ENCODE results near the gene KCTD10.

Gene KCTD10

GRCh38 chr12:109458086-109458485 lies 19.0 kb downstream of the KCTD10 start:
- Histone ChIP-seq H3K9ac (ENCODE audit: low read depth, low read length) (peak overlapping the region; percentile 87), H3K27me3 (ENCODE audit: insufficient read depth, low read length) (no peaks in the 10 kb centered on the region), H3K4me1 (ENCODE audit: insufficient read depth, low read length) (peaks cover 60% of the 10 kb centered on the region), H3K36me3 (ENCODE audit: insufficient read depth, low read depth, low read length) (peaks cover 61% of the 10 kb centered on the region), H3K27ac (ENCODE audit: low read length) (peak overlapping the region; percentile 96), H3K9me3 (ENCODE audit: insufficient read depth, low read depth, low read length) (no peaks in the 10 kb centered on the region), H3K4me3 (ENCODE audit: low read length) (peak overlapping the region; percentile 52)

DNA sequence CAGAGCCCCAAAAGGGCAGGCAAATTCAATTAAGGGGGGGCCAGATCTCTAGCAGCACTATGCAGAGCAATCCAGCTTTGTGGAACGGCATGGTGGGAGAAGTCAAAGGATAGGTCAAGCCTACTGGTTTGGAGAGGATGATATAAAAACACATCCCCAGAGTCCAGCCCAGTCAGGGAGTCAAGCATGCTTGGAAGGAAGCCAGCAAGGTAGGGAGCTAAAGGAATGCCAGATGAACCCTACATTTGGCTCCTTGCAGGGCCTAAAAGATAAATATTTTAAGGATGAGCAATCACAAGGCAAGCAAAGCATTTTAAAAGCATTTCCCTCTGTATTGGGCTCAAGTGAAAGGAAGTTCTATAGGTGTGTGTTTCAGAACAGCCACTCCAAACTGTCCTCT lies 21.4 kb downstream of the KCTD10 start:
- no peaks in the 10 kb centered on the region for H3K9me3 ChIP-seq (ENCODE audit: insufficient read depth, low read depth, low read length)
- peaks cover 84% of the 10 kb centered on the region for H3K36me3 ChIP-seq (ENCODE audit: insufficient read depth, low read depth, low read length)
- no peak overlapping the region for H3K9ac ChIP-seq (ENCODE audit: low read depth, low read length)
- H3K4me1 ChIP-seq (ENCODE audit: insufficient read depth, low read length), result peaks cover 36% of the 10 kb centered on the region
- no peak overlapping the region for H3K4me3 ChIP-seq (ENCODE audit: low read length)
- no peaks in the 10 kb centered on the region for H3K27me3 ChIP-seq (ENCODE audit: insufficient read depth, low read length)
- H3K27ac ChIP-seq (ENCODE audit: low read length), result no peak overlapping the region

DNA sequence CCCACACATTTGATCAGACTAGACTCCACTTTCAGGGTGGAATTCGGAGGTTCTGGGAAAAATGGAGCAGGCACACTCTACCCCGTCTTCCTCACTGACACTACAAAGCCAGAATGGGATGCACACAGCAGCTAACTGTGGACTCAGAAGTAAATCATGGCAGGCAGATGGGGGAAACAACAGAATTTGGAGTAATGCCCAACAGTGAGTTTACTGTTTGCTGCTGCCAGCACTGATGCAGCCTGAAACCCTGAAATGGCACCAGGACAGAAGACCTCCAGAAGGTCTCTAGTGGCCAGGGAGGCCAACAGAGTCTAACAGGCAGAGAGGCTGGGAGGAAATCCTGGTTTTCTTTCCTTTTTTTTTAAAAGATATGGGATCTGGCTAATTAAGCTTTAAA lies 24.6 kb downstream of the KCTD10 start:
- Histone ChIP-seq H3K27ac (ENCODE audit: low read length) (no peak overlapping the region), H3K9ac (ENCODE audit: low read depth, low read length) (no peak overlapping the region), H3K4me1 (ENCODE audit: insufficient read depth, low read length) (peaks cover 6% of the 10 kb centered on the region; the same call in 1 of the 2 replicates), H3K4me3 (ENCODE audit: low read length) (no peak overlapping the region), H3K27me3 (ENCODE audit: insufficient read depth, low read length) (no peaks in the 10 kb centered on the region), H3K36me3 (ENCODE audit: insufficient read depth, low read depth, low read length) (peaks cover 99% of the 10 kb centered on the region), H3K9me3 (ENCODE audit: insufficient read depth, low read depth, low read length) (no peaks in the 10 kb centered on the region)

DNA sequence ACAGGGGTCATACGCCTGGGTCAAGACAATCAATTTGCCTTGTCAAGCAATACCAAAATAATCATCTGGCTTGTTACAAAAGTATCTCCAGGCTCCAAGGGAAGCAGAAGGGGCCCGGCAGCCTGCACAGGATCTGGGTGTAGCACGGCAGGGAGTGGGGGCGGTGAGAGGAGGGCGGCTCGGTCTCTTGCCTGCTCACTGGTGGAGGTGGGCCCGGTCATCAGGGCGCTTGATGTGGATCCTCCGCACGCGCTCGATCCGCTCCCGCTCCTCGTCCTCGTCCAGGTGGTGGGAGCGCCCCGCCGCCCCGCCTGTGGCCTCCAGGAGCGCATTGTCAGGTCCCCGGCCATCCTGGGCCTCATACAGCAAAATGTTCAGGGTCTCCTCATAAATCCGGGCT lies 25.7 kb downstream of the KCTD10 start:
- peaks cover 98% of the 10 kb centered on the region for H3K36me3 ChIP-seq (ENCODE audit: insufficient read depth, low read depth, low read length)

DNA sequence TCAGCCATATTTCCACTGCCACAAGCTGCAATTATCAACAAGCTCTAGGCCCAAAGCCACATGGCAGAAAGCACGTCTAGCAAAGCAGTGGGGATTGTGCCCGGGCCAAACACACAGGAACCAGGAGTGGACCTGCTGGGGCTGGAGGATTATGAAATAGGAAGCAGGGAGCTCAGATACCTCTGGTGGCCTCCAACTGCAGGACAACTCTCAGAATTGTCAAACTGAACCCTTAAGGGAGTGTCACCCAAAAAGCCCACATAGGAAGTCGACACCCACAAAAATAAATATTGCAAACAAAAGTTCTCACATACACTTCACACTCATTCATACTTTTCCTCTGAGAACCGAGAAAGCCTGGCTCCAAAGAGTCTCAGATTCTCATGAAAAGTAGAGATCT lies 26.1 kb downstream of the KCTD10 start:
- Histone ChIP-seq H3K4me3 (ENCODE audit: low read length) (no peak overlapping the region), H3K27me3 (ENCODE audit: insufficient read depth, low read length) (no peaks in the 10 kb centered on the region)

More for the DNA sequence above, 25.7 kb downstream of the KCTD10 start:
- H3K4me3 ChIP-seq (ENCODE audit: low read length), result no peak overlapping the region
- no peaks in the 10 kb centered on the region for H3K27me3 ChIP-seq (ENCODE audit: insufficient read depth, low read length)
- no peak overlapping the region for H3K27ac ChIP-seq (ENCODE audit: low read length)
- H3K9me3 ChIP-seq (ENCODE audit: insufficient read depth, low read depth, low read length), result no peaks in the 10 kb centered on the region
- H3K9ac ChIP-seq (ENCODE audit: low read depth, low read length), result no peak overlapping the region
- H3K4me1 ChIP-seq (ENCODE audit: insufficient read depth, low read length), result no peaks in the 10 kb centered on the region

GRCh38 chr12:109449845-109450532 lies 27.1 kb downstream of the KCTD10 start:
- Histone ChIP-seq H3K4me1 (ENCODE audit: insufficient read depth, low read length) (no peaks in the 10 kb centered on the region), H3K36me3 (ENCODE audit: insufficient read depth, low read depth, low read length) (peaks cover 96% of the 10 kb centered on the region), H3K9ac (ENCODE audit: low read depth, low read length) (no peak overlapping the region), H3K4me3 (ENCODE audit: low read length) (no peak overlapping the region), H3K27me3 (ENCODE audit: insufficient read depth, low read length) (no peaks in the 10 kb centered on the region), H3K9me3 (ENCODE audit: insufficient read depth, low read depth, low read length) (no peaks in the 10 kb centered on the region), H3K27ac (ENCODE audit: low read length) (no peak overlapping the region)

More for the DNA sequence above, 26.1 kb downstream of the KCTD10 start:
- Histone ChIP-seq H3K9me3 (ENCODE audit: insufficient read depth, low read depth, low read length) (no peaks in the 10 kb centered on the region), H3K9ac (ENCODE audit: low read depth, low read length) (no peak overlapping the region), H3K4me1 (ENCODE audit: insufficient read depth, low read length) (no peaks in the 10 kb centered on the region), H3K27ac (ENCODE audit: low read length) (no peak overlapping the region), H3K36me3 (ENCODE audit: insufficient read depth, low read depth, low read length) (peaks cover 98% of the 10 kb centered on the region)

DNA sequence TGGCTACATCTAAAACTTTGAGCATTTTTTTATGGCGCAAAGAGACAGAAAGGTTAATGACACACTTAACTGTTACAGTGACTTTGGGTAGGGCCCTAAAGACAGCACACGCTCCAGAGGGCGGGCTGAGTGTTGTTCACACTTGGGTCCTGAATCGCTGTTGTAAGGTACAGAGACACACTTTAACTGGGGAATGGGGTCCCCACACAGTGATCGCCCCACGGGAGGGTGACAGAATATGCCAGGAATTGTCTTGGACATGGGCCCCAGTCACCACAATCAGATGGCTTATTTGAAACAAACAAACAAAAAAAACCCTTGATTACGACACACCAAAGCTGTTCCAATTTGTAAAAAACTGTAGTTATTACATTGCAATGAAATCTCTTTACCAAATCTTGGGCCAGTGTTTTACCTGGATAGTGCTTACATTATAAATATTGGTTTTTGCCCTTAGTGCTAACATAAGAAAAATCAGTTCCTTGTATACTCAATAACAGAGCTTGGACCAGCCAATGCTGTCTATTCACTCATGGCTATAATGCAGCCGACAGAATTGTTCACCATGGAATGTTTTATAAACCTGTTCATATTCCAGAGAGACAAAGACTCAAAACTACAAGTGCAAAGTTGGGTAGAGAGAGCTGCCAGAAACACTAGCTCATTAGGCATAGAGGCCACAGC lies 28.3 kb downstream of the KCTD10 start:
- no peaks in the 10 kb centered on the region for H3K4me1 ChIP-seq (ENCODE audit: insufficient read depth, low read length)
- no peak overlapping the region for H3K27ac ChIP-seq (ENCODE audit: low read length)
- no peaks in the 10 kb centered on the region for H3K27me3 ChIP-seq (ENCODE audit: insufficient read depth, low read length)
- H3K4me3 ChIP-seq (ENCODE audit: low read length), result no peak overlapping the region
- H3K36me3 ChIP-seq (ENCODE audit: insufficient read depth, low read depth, low read length), result peaks cover 87% of the 10 kb centered on the region
- no peaks in the 10 kb centered on the region for H3K9me3 ChIP-seq (ENCODE audit: insufficient read depth, low read depth, low read length)
- H3K9ac ChIP-seq (ENCODE audit: low read depth, low read length), result no peak overlapping the region

DNA sequence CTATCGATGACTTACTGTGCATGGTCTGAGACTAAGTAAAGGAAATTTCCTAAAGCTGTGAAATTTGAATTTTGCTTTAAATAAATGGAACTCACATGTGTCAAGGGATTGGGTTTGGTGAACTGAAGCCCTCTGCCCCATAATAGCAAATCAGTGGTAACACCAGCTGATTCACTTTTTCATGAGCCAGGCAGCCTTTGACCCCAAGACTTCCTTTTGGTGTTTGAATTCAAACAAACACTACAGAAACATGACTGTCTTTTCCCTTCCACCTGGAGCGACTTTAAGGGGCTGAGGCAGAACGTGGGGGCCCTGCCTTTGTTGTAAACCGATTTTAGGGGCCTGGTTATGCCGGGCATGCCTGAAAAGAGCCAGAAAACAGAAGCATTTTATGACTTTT lies 28.8 kb downstream of the KCTD10 start:
- Histone ChIP-seq H3K9me3 (ENCODE audit: insufficient read depth, low read depth, low read length) (no peaks in the 10 kb centered on the region), H3K27ac (ENCODE audit: low read length) (no peak overlapping the region), H3K27me3 (ENCODE audit: insufficient read depth, low read length) (no peaks in the 10 kb centered on the region), H3K9ac (ENCODE audit: low read depth, low read length) (no peak overlapping the region), H3K36me3 (ENCODE audit: insufficient read depth, low read depth, low read length) (peaks cover 81% of the 10 kb centered on the region), H3K4me1 (ENCODE audit: insufficient read depth, low read length) (no peaks in the 10 kb centered on the region), H3K4me3 (ENCODE audit: low read length) (no peak overlapping the region)

DNA sequence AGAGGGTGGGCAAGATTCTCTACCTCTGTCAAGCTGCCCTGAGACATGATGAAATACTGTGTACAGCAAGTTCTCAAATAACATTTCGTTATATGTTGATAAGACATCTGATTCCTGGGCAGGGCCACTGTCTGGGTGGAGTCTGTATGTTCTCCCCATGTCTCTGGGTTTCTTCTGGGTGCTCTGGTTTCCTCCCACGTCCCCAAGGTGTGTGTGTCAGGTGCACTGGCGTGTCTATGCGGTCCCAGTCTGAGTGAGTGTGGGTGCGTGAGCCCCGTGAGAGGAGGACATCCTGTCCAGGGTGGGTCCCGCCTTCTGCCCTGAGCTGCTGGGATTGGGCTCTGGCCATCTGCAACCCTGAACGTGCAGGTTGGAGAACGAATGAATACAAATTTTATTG lies 29.6 kb downstream of the KCTD10 start:
- Histone ChIP-seq H3K36me3 (ENCODE audit: insufficient read depth, low read depth, low read length) (peaks cover 73% of the 10 kb centered on the region), H3K27ac (ENCODE audit: low read length) (no peak overlapping the region), H3K9me3 (ENCODE audit: insufficient read depth, low read depth, low read length) (no peaks in the 10 kb centered on the region), H3K4me1 (ENCODE audit: insufficient read depth, low read length) (no peaks in the 10 kb centered on the region), H3K27me3 (ENCODE audit: insufficient read depth, low read length) (no peaks in the 10 kb centered on the region), H3K9ac (ENCODE audit: low read depth, low read length) (no peak overlapping the region), H3K4me3 (ENCODE audit: low read length) (no peak overlapping the region)

- Histone ChIP-seq H3K27me3 (ENCODE audit: insufficient read depth, low read length) (no peaks in the 10 kb centered on the region), H3K4me1 (ENCODE audit: insufficient read depth, low read length) (no peaks in the 10 kb centered on the region), H3K9me3 (ENCODE audit: insufficient read depth, low read depth, low read length) (no peaks in the 10 kb centered on the region), H3K4me3 (ENCODE audit: low read length) (no peak overlapping the region), H3K9ac (ENCODE audit: low read depth, low read length) (no peak overlapping the region), H3K36me3 (ENCODE audit: insufficient read depth, low read depth, low read length) (peaks cover 67% of the 10 kb centered on the region), H3K27ac (ENCODE audit: low read length) (no peak overlapping the region)
These were observed 30.2 kb downstream of the KCTD10 start for GRCh38 chr12:109446869-109447268.

GRCh38 chr12:109445191-109445609 lies 31.9 kb downstream of the KCTD10 start:
- no peaks in the 10 kb centered on the region for H3K27me3 ChIP-seq (ENCODE audit: insufficient read depth, low read length)
- H3K4me1 ChIP-seq (ENCODE audit: insufficient read depth, low read length), result no peaks in the 10 kb centered on the region
- H3K27ac ChIP-seq (ENCODE audit: low read length), result no peak overlapping the region
- no peak overlapping the region for H3K9ac ChIP-seq (ENCODE audit: low read depth, low read length)
- peaks cover 51% of the 10 kb centered on the region for H3K36me3 ChIP-seq (ENCODE audit: insufficient read depth, low read depth, low read length)
- no peak overlapping the region for H3K4me3 ChIP-seq (ENCODE audit: low read length)
- no peaks in the 10 kb centered on the region for H3K9me3 ChIP-seq (ENCODE audit: insufficient read depth, low read depth, low read length)

GRCh38 chr12:109444259-109444658 lies 32.8 kb downstream of the KCTD10 start:
- no peak overlapping the region for H3K4me3 ChIP-seq (ENCODE audit: low read length)
- H3K9me3 ChIP-seq (ENCODE audit: insufficient read depth, low read depth, low read length), result no peaks in the 10 kb centered on the region
- H3K27me3 ChIP-seq (ENCODE audit: insufficient read depth, low read length), result no peaks in the 10 kb centered on the region
- peaks cover 42% of the 10 kb centered on the region for H3K36me3 ChIP-seq (ENCODE audit: insufficient read depth, low read depth, low read length)
- H3K4me1 ChIP-seq (ENCODE audit: insufficient read depth, low read length), result no peaks in the 10 kb centered on the region
- no peak overlapping the region for H3K9ac ChIP-seq (ENCODE audit: low read depth, low read length)
- H3K27ac ChIP-seq (ENCODE audit: low read length), result no peak overlapping the region
